ENCODE results near the gene ADPRM.

DNA sequence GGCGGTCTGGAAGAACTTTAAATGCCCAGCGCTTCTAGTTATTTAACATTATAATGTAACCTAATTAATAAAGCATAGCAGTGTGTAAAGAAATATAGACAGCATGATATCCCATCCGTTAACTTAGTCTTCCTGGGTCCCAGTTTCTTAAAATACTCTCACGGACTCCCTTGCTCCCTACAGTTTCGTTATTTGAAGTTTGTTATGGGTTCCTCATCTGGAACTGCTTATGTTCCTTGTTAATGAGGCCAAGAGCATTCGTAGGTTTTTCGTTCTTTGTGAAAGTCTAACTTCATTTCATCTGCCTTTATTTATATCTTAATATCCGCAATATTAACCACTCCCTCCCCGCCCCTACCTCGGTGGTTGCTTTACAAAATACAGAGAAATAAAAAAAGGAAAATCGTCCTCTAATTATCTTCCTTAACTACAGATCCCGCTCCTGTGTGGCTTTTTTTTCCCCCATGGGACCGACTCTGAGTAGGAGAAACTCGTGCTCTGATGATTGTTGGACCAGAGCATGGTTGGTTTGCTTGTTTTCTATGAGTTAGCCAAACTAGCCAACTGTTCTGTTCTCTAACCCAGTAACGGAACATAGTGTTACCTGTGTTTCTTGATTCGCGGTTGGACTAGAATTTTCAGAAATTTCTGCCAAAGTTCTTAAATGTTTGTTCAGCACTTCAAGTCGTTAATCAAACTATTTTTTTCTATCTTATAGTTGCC, 863 bp downstream of the ADPRM start:
- TF ChIP-seq, protein P1, sequence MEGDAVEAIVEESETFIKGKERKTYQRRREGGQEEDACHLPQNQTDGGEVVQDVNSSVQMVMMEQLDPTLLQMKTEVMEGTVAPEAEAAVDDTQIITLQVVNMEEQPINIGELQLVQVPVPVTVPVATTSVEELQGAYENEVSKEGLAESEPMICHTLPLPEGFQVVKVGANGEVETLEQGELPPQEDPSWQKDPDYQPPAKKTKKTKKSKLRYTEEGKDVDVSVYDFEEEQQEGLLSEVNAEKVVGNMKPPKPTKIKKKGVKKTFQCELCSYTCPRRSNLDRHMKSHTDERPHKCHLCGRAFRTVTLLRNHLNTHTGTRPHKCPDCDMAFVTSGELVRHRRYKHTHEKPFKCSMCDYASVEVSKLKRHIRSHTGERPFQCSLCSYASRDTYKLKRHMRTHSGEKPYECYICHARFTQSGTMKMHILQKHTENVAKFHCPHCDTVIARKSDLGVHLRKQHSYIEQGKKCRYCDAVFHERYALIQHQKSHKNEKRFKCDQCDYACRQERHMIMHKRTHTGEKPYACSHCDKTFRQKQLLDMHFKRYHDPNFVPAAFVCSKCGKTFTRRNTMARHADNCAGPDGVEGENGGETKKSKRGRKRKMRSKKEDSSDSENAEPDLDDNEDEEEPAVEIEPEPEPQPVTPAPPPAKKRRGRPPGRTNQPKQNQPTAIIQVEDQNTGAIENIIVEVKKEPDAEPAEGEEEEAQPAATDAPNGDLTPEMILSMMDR (IDR thresholded peaks at IDR 0.05): no peak
- no peak for TF ChIP-seq POLR2AphosphoS5 (IDR thresholded peaks at IDR 0.05)
